H1 (cell line): ENCODE measurements around the gene MCEE. TPM values are rescaled to one million over a fixed set of nuclear protein-coding genes. Genes with fewer than 3 reads are reported as not detected.

Experiments
- BCL11A ChIP-seq, 2 experiments: IDR thresholded peaks; one replicate each; pipeline ENCODE4 v1.6.1; 2011; ENCODE audit warnings: low read depth in 2 of 2, low read length in 2 of 2, mild to moderate bottlenecking in 2 of 2
- JUN ChIP-seq: IDR thresholded peaks from 2 replicates; pipeline ENCODE4 v1.6.1; 2011; ENCODE audit warnings: low read depth, mild to moderate bottlenecking, improper control_type of control experiment, low read length
- KDM5A ChIP-seq: fragments of 200-600 bp; IDR thresholded peaks from 2 replicates; pipeline ENCODE4 v1.7.1; 2012; ENCODE audit warnings: mild to moderate bottlenecking, low read length, inconsistent platforms, mixed read lengths
- USF2 ChIP-seq: IDR thresholded peaks from 2 replicates; pipeline ENCODE4 v1.6.1; 2011; ENCODE audit warnings: low read length, improper control_type of control experiment
- polyA plus RNA-seq, 7 experiments: library from polyadenylated mRNA; depleted of rRNA in 3 of 7; stranded (reverse) in 5 of 7; unstranded in 2 of 7; fragments of >200 nt in 5 of 7; fragments of 200-250 nt in 2 of 7; gene quantifications; 1 replicate in 5 of 7; 2 replicates in 1 of 7; 4 replicates in 1 of 7; pipeline versions ENCODE4 v1.2.1 to v1.2.3, GENCODE V29; 2011 to 2013; ENCODE audit warnings: missing spikeins in 2 of 7, mixed read lengths in 2 of 7
- total RNA-seq: library from RNA; stranded (reverse); fragmentation: NEBNext Ultra II Directional; extraction: Animal tissue kit (Norgen Biotek cat#: 25700); gene quantifications from 2 replicates; pipeline ENCODE4 v1.2.1, GENCODE V29; 2021

Gene MCEE
- total and polyA plus RNA-seq, 2 of the 8 experiments (the other 6 are each of a cell fraction or from before 2014, with no cell fraction given) = 7.3 to 14.1 TPM

DNA sequence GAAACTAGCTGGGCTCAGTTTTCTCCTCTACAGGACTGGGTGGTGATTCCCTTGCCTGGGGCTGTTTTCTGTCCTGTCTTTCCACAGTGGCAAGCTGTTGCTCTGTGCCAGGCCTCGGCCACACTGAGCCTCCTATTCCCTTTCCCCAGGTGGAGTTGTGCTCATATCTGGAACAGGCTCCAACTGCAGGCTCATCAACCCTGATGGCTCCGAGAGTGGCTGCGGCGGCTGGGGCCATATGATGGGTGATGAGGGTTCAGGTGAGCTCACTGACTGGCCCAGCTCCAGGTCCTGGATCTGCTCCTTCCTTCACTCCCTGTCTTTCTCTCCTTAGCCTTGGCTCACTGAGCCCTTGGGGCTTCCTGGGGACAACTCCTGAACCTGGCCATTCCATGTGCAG, 57.5 kb downstream of the MCEE start (continued):
- TF ChIP-seq KDM5A (no peak), BCL11A (IDR thresholded peaks at IDR 0.05; ENCODE audit: low read depth in 2 of 2, low read length in 2 of 2) (no peak), JUN (no peak), USF2 (no peak)
